ENCODE measurements around the gene FAM193B.

GRCh38 chr5:177512736-177513380, 41.5 kb downstream of the FAM193B start:
- TF ChIP-seq POLR2A (IDR thresholded peaks at IDR 0.05): no peak
- TF ChIP-seq, protein P1, sequence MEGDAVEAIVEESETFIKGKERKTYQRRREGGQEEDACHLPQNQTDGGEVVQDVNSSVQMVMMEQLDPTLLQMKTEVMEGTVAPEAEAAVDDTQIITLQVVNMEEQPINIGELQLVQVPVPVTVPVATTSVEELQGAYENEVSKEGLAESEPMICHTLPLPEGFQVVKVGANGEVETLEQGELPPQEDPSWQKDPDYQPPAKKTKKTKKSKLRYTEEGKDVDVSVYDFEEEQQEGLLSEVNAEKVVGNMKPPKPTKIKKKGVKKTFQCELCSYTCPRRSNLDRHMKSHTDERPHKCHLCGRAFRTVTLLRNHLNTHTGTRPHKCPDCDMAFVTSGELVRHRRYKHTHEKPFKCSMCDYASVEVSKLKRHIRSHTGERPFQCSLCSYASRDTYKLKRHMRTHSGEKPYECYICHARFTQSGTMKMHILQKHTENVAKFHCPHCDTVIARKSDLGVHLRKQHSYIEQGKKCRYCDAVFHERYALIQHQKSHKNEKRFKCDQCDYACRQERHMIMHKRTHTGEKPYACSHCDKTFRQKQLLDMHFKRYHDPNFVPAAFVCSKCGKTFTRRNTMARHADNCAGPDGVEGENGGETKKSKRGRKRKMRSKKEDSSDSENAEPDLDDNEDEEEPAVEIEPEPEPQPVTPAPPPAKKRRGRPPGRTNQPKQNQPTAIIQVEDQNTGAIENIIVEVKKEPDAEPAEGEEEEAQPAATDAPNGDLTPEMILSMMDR (IDR thresholded peaks at IDR 0.05): no peak

All from Peyer's patch (tissue), 4 donors.